ENCODE results near the gene NKX2-2.

The NKX2-2 gene

DNA sequence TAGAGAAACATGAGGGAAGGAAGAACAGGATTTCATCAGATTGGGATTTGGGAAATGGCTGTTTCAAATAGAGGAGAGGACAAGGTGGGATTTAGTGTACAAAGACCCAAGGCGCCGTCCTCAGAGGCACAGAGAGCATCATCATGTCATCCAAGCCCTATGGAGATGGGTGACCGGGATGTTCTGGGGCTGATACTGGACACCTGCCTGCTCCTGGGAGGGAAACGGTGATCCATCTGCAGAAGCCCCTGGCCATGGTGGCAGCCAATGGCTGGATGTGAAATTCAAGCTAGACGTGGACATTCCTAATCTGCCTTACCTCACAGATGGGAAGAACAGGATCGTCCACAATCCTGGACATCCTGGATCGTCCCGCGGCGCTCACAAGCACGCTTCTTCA is 12.7 kb downstream of the NKX2-2 start:
- TF ChIP-seq, protein P1, sequence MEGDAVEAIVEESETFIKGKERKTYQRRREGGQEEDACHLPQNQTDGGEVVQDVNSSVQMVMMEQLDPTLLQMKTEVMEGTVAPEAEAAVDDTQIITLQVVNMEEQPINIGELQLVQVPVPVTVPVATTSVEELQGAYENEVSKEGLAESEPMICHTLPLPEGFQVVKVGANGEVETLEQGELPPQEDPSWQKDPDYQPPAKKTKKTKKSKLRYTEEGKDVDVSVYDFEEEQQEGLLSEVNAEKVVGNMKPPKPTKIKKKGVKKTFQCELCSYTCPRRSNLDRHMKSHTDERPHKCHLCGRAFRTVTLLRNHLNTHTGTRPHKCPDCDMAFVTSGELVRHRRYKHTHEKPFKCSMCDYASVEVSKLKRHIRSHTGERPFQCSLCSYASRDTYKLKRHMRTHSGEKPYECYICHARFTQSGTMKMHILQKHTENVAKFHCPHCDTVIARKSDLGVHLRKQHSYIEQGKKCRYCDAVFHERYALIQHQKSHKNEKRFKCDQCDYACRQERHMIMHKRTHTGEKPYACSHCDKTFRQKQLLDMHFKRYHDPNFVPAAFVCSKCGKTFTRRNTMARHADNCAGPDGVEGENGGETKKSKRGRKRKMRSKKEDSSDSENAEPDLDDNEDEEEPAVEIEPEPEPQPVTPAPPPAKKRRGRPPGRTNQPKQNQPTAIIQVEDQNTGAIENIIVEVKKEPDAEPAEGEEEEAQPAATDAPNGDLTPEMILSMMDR (IDR thresholded peaks at IDR 0.05; ENCODE audit: insufficient read depth, low read length, missing control alignments) = no peak
- no peak overlapping the region for H3K4me3 ChIP-seq (ENCODE audit: low read depth, low read length)
- CTCF ChIA-PET = interaction anchor here (1.0 to 19.9 kb wide), 2 partner anchors 264 to 663 kb away, joined by 3 to 374 read pairs; no protein-coding TSS in a partner anchor
- DNase-seq (ENCODE audit: low read depth, low spot score) = no peak
- POLR2A ChIA-PET = no interaction called here

DNA sequence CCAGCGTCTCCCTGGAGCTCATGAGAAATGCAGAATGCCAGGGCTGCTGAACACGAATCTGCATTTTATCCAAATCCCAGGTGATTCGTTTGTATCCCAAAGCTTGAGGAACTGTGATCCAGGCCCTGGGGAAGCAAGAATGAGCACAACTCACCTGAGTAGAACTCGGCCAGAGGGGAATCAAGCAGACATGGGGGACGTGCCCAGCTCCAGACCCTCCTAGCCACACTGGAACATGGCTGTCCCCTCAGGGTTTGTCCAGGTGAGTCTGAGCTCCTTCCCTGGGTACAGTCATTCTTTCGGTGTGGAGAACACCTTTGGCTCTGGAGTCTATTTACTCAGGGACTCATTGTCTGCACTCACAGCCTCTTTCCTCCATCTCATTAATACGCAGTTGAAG is 13.3 kb downstream of the NKX2-2 start:
- DNase-seq (ENCODE audit: low read depth, low spot score) = no peak

DNA sequence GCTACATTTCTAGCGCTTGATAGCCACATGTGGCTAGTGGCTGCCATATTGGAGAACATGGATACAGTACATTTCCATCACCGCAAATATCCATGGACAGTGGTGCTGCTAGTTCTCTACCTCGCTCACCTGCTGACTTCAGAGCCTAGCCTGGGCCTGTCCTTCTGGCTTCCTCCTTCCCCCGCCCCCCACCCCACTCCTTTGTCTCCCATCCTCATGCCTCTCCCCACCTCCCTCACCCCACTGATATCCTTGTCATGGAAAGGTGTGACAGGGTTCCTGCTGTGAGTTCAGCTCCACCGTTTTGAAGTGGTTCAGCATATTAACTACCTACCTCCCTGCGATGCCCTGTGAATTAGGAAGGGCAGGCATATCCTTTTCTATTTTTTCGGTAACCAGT is 14.2 kb downstream of the NKX2-2 start:
- DNase-seq (ENCODE audit: low read depth, low spot score) = no peak
- ChIA-PET CTCF (interaction anchor here (19.9 kb wide), 1 partner anchor 263 kb away, joined by 374 read pairs; no protein-coding TSS in a partner anchor), POLR2A (no interaction called here)
- TF ChIP-seq, protein P1 (IDR thresholded peaks at IDR 0.05; ENCODE audit: insufficient read depth, low read length, missing control alignments) = no peak
- H3K4me3 ChIP-seq (ENCODE audit: low read depth, low read length) = no peak overlapping the region

More for the DNA sequence above, 13.3 kb downstream of the NKX2-2 start:
- H3K4me3 ChIP-seq (ENCODE audit: low read depth, low read length) = no peak overlapping the region
- CTCF ChIA-PET = interaction anchor here (1.0 to 19.9 kb wide), 2 partner anchors 263 to 662 kb away, joined by 3 to 374 read pairs; no protein-coding TSS in a partner anchor
- TF ChIP-seq, protein P1 (IDR thresholded peaks at IDR 0.05; ENCODE audit: insufficient read depth, low read length, missing control alignments) = no peak
- POLR2A ChIA-PET = no interaction called here

DNA sequence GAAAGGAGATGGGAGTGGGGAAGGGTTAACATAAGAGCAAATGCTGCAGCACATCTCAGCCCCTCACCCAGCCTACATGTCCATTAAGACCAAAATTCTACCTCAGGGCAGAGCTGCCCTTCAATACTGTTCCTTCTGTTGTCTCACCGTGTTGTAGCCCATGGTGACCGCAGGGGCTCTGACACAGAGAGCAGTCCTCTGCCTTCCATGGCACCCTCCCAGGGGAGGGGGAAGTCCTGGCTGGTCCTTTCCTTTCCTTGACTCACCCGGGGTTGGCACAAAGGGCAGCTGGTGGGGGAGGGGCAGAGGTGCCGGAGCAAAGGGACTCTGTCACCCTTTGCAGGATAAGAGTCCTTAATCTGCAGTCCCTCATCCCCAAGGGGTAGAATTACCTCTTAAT is 15.2 kb downstream of the NKX2-2 start:
- POLR2A ChIA-PET = no interaction called here

DNA sequence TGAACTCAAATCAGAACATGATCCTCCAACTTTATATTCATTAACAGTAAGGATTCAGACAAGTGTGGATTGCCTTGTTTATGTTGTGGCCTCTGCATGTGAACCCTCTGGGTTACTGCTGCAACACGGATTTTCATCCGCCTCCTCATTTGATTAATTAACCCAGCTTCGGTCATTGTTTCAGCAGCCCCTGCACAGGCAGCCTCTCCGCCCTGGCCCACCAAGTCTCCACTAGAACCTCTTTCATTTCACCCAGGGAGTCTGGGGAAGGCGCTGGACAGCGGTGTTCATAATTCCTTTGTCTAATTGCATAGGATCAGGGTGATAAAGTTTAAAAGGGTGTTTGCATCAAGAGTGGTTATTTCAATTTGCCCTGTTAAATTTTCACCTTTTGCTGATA is 15.7 kb downstream of the NKX2-2 start:
- no peak overlapping the region for H3K4me3 ChIP-seq (ENCODE audit: low read depth, low read length)
- no peak for DNase-seq (ENCODE audit: low read depth, low spot score)
- ChIA-PET POLR2A (no interaction called here), CTCF (interaction anchor here (3.9 to 19.9 kb wide), 2 partner anchors 7 to 261 kb away, joined by 29 to 374 read pairs; no protein-coding TSS in a partner anchor)
- TF ChIP-seq, protein P1 (IDR thresholded peaks at IDR 0.05; ENCODE audit: insufficient read depth, low read length, missing control alignments) = no peak

More for the DNA sequence above, 15.2 kb downstream of the NKX2-2 start:
- no peak overlapping the region for H3K4me3 ChIP-seq (ENCODE audit: low read depth, low read length)
- CTCF ChIA-PET = interaction anchor here (19.9 kb wide), 1 partner anchor 261 kb away, joined by 374 read pairs; no protein-coding TSS in a partner anchor
- TF ChIP-seq, protein P1 (IDR thresholded peaks at IDR 0.05; ENCODE audit: insufficient read depth, low read length, missing control alignments) = no peak
- no peak for DNase-seq (ENCODE audit: low read depth, low spot score)

DNA sequence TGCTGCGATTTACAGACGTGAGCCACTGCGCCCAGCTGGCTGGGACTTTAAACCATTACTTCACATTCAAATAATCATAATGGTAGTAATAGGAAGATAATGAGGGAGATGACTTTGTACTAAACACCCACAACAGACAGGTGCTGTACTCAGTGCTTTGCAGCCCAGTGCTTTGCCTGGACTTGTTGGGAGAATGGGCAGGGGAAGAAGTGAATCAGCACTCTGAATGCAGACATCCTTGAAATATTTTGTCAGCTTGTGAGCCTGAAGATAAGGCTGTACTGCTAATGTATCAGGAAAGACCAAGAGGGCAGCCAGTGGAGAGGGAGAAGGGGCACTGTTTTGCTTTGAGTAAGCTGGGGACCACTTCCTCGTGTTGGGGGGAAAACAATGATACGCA is 17.4 kb downstream of the NKX2-2 start:
- ChIA-PET POLR2A (no interaction called here), CTCF (interaction anchor here (3.9 to 19.9 kb wide), 2 partner anchors 9 to 259 kb away, joined by 29 to 374 read pairs; no protein-coding TSS in a partner anchor)
- TF ChIP-seq, protein P1 (IDR thresholded peaks at IDR 0.05; ENCODE audit: insufficient read depth, low read length, missing control alignments) = no peak
- no peak for DNase-seq (ENCODE audit: low read depth, low spot score)
- H3K4me3 ChIP-seq (ENCODE audit: low read depth, low read length) = no peak overlapping the region
